Muscle of leg (tissue), 11 donors: ENCODE results near the gene ASIP. TPM values are rescaled to one million over a fixed set of nuclear protein-coding genes. Genes with fewer than 3 reads are reported as not detected.

Experiments used
- DNase-seq: peaks from one replicate; pipeline ENCODE4 v3.0.0; 2013
- H3K27ac ChIP-seq: one replicate; pipeline ENCODE4 v1.5.1; 2013; ENCODE audit warnings: mild to moderate bottlenecking, low read length, control low read depth
- H3K27me3 ChIP-seq: one replicate; pipeline ENCODE4 v1.6.1; 2013; ENCODE audit warnings: low read length; ENCODE audit not compliant: control insufficient read depth, insufficient read depth
- H3K36me3 ChIP-seq: one replicate; pipeline ENCODE4 v1.6.1; 2013; ENCODE audit warnings: low read length; ENCODE audit not compliant: control insufficient read depth, insufficient read depth
- H3K4me1 ChIP-seq: one replicate; pipeline ENCODE4 v1.6.1; 2013; ENCODE audit warnings: low read length; ENCODE audit not compliant: control insufficient read depth, insufficient read depth
- H3K4me3 ChIP-seq: one replicate; pipeline ENCODE4 v1.5.1; 2013; ENCODE audit warnings: low read length, control low read depth
- H3K9me3 ChIP-seq: replicated peaks from 2 replicates; pipeline ENCODE4 v1.6.1; 2013; ENCODE audit warnings: low read depth, low read length; ENCODE audit not compliant: control insufficient read depth
- WGBS: methylation state at CpG from one replicate; pipeline ENCODE4 v1.1.5; 2013; ENCODE audit warnings: missing lambda C conversion rate; ENCODE audit not compliant: insufficient coverage; 5-methylcytosine and 5-hydroxymethylcytosine counted together
- polyA plus RNA-seq, 8 donors: library from polyadenylated mRNA; unstranded; fragments of 120-200 nt; gene quantifications; one replicate each; pipeline versions ENCODE4 v1.2.1 to v1.2.3, GENCODE V29; 2013; ENCODE audit warnings: inconsistent platforms in 1 of 8, low replicate concordance in 1 of 8; ENCODE audit not compliant: insufficient read length in 8 of 8, insufficient read depth in 1 of 8
- total RNA-seq: library from RNA; stranded (reverse); fragments of 120-200 nt; gene quantifications from one replicate; pipeline ENCODE4 v1.2.4, GENCODE V29; 2013

ASIP gene
- total and polyA plus RNA-seq, 9 donors: 0.27 to 1.8 (median 0.36) TPM; not detected in 2

DNA sequence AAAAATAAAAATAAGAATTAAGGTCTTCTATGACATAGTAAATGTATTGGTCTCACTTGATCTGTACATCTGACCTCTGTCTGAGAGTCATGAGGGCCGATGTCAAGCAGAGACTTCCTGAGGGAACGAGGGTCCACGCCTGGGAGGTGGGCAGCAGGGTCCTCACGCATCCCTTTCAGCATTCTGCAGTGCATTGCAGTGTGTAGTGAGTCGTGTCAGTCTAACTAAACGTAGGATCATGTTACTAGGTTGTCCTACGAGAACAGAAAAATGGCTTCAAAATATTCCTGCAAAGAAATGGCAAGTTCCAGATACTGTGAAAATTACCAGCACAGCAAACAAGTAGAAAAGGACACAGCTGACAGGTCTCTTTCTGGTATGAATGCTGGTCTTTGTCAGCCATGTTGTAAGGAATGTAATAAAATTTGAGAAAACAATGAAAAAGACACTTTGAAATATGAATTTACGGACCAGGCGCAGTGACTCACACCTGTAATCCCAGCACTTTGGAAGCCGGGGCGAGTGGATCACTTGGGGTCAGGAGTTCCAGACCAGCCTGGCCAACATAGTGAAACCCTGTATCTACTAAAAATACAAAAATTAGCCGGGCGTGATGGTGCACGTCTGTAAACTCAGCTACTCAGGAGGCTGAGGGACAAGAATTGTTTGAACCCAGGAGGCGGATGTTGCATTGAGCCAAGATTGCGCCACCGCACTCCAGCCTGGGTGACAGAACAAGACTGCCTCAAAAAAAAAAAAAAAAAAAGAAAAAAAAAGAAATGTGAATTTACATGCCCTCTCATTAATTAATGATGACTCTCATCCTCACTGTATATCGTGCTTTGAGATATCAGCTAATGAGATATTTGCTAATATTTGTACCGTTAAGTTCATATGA, 64.4 kb downstream of the ASIP start:
- Histone ChIP-seq H3K27me3 (no peaks in the 10 kb centered on the region), H3K36me3 (no peaks in the 10 kb centered on the region), H3K4me1 (peaks cover 19% of the 10 kb centered on the region), H3K27ac (no peak overlapping the region), H3K4me3 (no peak overlapping the region), H3K9me3 (no peaks in the 10 kb centered on the region)
- WGBS: 61% methylated on average over 10 of the region's 19 CpGs
- DNase-seq: no peak

DNA sequence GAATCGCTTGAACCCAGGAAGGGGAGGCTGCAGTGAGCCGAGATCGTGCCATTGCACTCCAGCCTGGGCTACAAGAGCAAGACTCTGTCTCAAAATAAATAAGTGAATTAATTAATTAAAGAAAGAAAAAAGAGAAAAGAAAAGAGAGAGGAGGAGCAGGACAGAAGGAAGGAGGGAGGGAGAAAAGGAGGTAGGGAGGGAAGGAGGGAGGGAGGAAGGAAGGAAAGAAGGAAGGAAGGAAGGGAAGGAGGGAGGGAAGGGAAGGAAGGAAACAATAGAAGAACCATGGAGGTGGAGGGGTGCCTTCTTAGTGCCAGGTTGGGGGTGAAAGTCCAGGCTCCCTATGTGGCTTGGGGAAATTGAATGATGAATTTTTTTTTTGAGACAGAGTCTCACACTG, 68.5 kb downstream of the ASIP start:
- H3K27me3 ChIP-seq: peaks cover 13% of the 10 kb centered on the region
- H3K4me3 ChIP-seq: no peak overlapping the region
- peaks cover 16% of the 10 kb centered on the region for H3K4me1 ChIP-seq
- DNase-seq: no peak
- H3K9me3 ChIP-seq: no peaks in the 10 kb centered on the region
- WGBS: no CpG with 5 or more reads among the region's 3 CpGs
- no peak overlapping the region for H3K27ac ChIP-seq
- H3K36me3 ChIP-seq: no peaks in the 10 kb centered on the region

DNA sequence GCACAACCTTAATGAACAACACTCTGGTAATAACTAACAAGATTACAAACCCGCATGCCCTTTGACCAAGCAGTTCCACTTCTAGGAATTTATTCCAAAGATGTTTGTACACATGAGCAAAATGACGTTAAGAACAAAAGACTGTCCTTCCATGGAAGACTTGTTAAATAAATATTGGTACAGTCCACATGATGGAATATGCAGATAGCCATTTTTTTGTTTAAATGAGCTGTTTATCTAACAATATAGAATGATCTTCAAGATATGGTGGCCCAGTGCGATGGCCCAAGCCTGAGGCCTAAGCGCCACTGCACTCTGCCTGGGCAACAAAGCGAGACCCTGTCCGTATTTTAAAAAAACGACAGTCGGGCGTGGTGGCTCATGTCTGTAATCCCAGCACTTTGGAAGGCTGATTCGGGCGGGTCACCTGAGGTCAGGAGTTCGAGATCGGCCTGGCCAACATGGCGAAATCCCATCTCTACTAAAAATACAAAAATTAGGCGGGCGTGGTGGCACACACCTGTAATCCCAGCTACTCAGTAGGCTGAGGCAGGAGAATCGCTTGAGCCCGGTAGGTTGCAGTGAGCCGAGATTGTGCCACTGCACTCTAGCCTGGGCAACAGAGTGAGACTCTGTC, 69.4 kb downstream of the ASIP start:
- Histone ChIP-seq H3K4me1 (peaks cover 16% of the 10 kb centered on the region), H3K27ac (no peak overlapping the region), H3K4me3 (no peak overlapping the region), H3K9me3 (no peaks in the 10 kb centered on the region), H3K36me3 (no peaks in the 10 kb centered on the region), H3K27me3 (peaks cover 13% of the 10 kb centered on the region)
- no peak for DNase-seq
- WGBS: 90% methylated on average over 14 of the region's 19 CpGs

DNA sequence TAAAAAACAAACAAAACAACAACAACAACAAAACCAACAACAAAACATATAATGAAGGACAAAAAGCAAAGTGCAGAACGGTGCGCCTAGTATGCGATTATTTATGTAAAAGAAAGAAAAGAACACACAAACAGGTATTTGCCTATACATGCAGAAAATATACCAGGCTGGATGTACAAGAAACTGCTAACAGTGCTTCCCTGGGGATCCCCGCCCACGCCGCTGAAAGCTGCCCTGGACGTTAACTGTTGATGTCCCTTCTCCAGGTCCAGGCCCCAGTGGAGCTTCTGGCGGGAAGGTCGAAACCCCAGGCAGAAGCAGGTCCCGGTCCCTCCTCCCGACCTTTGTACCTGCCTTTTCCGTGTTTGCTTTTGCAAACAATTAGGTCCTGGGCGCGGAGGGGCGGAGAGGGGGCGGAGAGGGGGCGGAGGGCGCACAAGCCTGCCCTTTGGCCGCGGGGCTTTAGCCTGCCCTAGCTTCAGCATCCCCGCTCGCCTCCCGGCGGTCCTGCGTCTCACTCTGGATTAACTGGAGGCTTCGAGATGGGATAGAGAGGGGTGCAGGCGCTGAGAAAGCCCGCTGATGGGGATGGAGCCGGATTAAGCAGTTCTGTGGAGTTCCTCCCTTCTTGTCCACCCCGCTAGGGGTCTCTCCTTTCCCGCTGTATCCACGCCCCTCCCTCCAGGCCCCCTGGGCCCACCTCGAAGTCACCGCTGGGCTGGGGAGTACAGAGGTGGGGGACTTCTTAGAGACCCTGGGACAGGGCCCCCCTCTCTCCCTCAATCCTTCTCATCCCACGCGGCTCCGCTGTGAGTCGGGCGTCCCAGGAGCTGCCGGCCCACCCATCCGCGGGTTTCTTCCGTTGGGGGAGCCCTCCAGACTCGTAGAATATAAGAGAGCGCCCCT, 70.1 kb downstream of the ASIP start:
- Histone ChIP-seq H3K36me3 (no peaks in the 10 kb centered on the region), H3K27ac (no peak overlapping the region), H3K27me3 (peaks cover 15% of the 10 kb centered on the region), H3K9me3 (no peaks in the 10 kb centered on the region), H3K4me1 (peaks cover 16% of the 10 kb centered on the region), H3K4me3 (peak overlapping the region; percentile 25)
- DNase-seq: peak; percentile 45
- 10% methylated on average over 21 of the region's 45 CpGs for WGBS

DNA sequence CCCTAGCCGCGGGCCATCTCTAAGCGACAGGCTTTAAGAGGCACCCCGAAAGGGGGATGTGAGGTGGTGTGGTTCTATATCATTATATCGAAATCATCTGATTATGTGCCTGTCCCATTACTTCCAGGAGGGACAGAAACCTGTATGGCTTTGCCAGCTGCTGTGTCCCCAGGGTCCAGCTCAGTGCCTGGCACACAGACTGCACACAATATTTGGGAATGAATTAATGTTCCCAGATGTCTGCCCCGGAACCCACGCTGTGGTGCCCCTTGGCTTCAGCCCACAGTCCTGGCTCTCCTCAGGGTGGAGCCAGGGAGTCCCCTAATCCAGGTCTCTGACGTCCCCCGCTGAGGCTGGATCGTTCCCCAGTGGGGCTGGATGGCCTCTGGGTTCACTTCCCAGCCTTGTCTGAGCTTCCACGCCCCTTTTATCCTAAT, 70.8 kb downstream of the ASIP start:
- Histone ChIP-seq H3K4me1 (peaks cover 16% of the 10 kb centered on the region), H3K4me3 (peak overlapping the region; percentile 25), H3K27me3 (peaks cover 15% of the 10 kb centered on the region), H3K9me3 (no peaks in the 10 kb centered on the region), H3K27ac (no peak overlapping the region), H3K36me3 (no peaks in the 10 kb centered on the region)
- DNase-seq: peak; percentile 19
- WGBS: 3% methylated on average over 5 of the region's 11 CpGs

DNA sequence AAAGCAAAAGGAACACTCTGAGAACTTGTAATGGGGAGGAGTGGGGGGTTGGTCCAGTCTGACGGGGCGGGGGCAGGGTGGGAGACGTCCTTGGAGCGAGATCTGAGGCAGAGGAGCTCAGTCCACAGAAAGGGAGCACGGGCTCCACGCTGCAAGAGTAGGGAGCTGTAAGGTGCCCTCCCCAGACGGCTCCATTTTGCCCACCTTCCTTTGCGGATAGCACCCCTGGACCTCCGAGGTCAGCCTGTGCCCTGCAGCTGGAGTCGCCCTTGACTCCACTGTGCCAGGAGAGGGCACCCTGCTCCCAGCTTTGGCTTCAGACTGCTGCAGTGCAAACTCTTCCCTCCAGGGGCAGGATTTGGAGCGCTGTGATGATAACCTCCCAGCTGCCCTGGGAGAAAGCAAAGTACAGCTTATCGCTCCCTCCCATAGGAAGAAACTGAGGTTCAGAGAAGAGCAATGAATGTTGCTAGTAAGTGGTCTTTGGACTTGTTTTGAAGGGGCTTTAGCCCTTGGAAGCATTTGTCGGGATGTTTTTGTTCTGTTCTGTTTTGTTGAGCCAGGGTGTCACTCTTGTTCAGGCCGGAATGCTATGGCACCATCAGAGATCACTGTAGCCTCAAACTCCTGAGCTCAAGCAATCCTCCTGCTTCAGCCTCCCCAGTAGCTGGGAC, 71.5 kb downstream of the ASIP start:
- no peak overlapping the region for H3K27ac ChIP-seq
- no peaks in the 10 kb centered on the region for H3K36me3 ChIP-seq
- H3K4me3 ChIP-seq: no peak overlapping the region
- 0% methylated on average over 9 of the region's 14 CpGs for WGBS
- peaks cover 15% of the 10 kb centered on the region for H3K27me3 ChIP-seq
- H3K4me1 ChIP-seq: peaks cover 16% of the 10 kb centered on the region
- DNase-seq: peak; percentile 91
- H3K9me3 ChIP-seq: no peaks in the 10 kb centered on the region

DNA sequence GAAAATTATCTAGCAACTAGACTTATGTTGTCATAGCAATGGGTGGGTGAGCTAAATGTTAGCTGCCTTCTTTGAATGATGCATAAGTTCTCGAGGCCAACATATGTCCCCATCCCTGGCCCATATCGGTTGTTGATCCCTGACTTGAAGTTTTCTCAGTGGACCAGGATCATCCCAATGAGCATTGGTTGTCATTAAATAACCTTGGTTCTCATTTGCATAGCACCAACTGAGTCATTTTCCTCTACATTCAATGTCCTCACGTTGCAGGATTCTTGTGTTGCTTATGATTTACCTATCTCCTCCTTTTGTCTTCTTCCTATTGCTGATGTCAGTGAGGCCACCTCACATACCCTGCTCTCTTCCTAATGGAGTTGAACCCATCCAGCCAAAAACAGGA, 74.0 kb downstream of the ASIP start:
- Histone ChIP-seq H3K9me3 (no peaks in the 10 kb centered on the region), H3K36me3 (no peaks in the 10 kb centered on the region), H3K27me3 (peaks cover 15% of the 10 kb centered on the region), H3K27ac (no peak overlapping the region), H3K4me1 (peaks cover 16% of the 10 kb centered on the region), H3K4me3 (no peak overlapping the region)
- 89% methylated on average over 3 of the region's 3 CpGs for WGBS
- DNase-seq: no peak

DNA sequence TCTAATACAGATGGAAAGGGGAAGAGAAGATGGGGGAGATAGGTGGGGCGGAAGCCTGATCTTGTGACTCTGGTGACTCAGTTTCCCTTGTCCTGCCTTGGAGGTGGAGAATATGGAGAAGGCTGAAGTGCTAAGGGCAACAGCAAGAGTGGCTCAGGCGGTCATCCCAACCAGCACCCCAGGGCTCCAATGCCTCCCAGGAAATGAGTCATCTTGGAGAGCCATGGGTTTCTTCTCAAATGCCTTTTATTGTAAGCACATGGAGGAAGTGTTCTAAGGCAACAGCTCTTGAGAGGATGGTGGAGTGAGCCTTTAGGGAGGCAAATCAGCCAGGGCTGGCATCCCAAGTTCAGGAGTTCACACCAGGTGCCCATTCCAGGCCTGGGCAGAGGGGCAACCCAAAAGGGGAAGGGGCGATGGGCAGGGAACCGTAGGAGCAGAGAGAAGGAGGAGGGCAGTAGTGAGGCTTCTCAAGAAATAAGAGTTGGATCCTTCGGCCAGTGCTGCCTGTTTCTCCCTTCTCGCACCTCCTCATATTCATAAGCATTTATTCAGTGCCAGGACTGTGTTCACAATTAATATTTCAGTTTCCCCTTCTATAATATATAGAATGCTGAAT, 75.1 kb downstream of the ASIP start:
- Histone ChIP-seq H3K36me3 (no peaks in the 10 kb centered on the region), H3K4me1 (peaks cover 13% of the 10 kb centered on the region), H3K27ac (no peak overlapping the region), H3K4me3 (no peak overlapping the region), H3K9me3 (no peaks in the 10 kb centered on the region), H3K27me3 (peaks cover 15% of the 10 kb centered on the region)
- 100% methylated on average over 1 of the region's 6 CpGs for WGBS
- DNase-seq: no peak
